ENCODE measurements around the gene CCNA2. TPM values are rescaled to one million over a fixed set of nuclear protein-coding genes. Genes with fewer than 3 reads are reported as not detected.

Gene CCNA2
- total and polyA plus RNA-seq, 8 donors, result 0.19 to 1.5 (median 0.54) TPM

- TF ChIP-seq, protein P1, sequence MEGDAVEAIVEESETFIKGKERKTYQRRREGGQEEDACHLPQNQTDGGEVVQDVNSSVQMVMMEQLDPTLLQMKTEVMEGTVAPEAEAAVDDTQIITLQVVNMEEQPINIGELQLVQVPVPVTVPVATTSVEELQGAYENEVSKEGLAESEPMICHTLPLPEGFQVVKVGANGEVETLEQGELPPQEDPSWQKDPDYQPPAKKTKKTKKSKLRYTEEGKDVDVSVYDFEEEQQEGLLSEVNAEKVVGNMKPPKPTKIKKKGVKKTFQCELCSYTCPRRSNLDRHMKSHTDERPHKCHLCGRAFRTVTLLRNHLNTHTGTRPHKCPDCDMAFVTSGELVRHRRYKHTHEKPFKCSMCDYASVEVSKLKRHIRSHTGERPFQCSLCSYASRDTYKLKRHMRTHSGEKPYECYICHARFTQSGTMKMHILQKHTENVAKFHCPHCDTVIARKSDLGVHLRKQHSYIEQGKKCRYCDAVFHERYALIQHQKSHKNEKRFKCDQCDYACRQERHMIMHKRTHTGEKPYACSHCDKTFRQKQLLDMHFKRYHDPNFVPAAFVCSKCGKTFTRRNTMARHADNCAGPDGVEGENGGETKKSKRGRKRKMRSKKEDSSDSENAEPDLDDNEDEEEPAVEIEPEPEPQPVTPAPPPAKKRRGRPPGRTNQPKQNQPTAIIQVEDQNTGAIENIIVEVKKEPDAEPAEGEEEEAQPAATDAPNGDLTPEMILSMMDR (IDR thresholded peaks at IDR 0.05), result no peak
- no peak for DNase-seq
- no peak overlapping the region for H3K27ac ChIP-seq
- intact Hi-C loops (cut with DNase I), result no loop called here
- no peaks in the 10 kb centered on the region for H3K9me3 ChIP-seq
- no peaks in the 10 kb centered on the region for H3K36me3 ChIP-seq
- H3K4me1 ChIP-seq, result no peaks in the 10 kb centered on the region
- H3K27me3 ChIP-seq, result no peaks in the 10 kb centered on the region
- no peak for ATAC-seq
- no peak for FAIRE-seq
- 23 to 28% methylated on average over 3 of the region's 3 CpGs for WGBS, 2 donors
- no peak overlapping the region for H3K4me3 ChIP-seq
Measured at GRCh38 chr4:121777625-121778024, 46.1 kb downstream of the CCNA2 start.

DNA sequence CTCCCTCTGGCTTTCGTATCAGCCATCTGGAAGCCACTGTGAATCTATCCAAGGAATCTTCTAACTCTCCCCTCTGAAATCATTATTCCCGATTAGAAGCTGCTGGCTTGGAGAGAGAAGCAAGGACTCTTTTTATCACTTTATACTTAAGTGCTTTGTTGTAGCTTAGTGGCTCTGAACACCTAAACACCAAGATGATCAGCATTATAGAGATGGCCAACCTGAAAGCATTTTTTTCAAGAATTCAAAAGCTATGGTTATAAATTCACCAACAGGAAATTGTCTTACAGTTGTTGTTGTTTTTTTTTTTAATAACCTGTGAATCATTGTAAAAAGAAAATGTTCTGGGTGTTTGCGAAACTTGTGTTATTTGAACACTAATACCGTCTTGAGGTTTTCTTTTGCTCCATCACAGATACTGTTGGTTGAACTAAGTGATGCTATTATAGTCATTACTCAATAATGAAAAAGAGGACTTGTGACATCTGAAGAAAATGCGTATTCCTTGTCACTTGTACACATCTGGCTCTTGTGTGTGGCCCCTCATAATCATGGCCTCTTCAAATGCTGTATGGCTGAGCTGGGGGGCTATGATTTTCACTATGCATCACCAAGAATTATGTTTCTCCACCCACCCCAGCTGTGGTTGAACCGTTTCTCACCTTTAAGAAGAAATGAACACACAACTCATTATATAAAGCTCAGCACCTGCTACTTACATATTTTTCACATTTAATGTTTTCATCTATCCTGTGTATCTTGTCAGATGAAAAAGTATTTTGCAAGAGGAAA, 46.9 kb downstream of the CCNA2 start:
- Histone ChIP-seq H3K27ac (no peak overlapping the region), H3K4me1 (no peaks in the 10 kb centered on the region), H3K4me3 (no peak overlapping the region), H3K27me3 (no peaks in the 10 kb centered on the region), H3K36me3 (no peaks in the 10 kb centered on the region), H3K9me3 (no peaks in the 10 kb centered on the region)
- WGBS, 2 donors, result 59 to 68% methylated on average over 6 of the region's 6 CpGs
- no peak for FAIRE-seq
- no peak for ATAC-seq
- TF ChIP-seq, protein P1 (IDR thresholded peaks at IDR 0.05), result no peak
- no peak for DNase-seq
- intact Hi-C loops (cut with DNase I), result no loop called here

DNA sequence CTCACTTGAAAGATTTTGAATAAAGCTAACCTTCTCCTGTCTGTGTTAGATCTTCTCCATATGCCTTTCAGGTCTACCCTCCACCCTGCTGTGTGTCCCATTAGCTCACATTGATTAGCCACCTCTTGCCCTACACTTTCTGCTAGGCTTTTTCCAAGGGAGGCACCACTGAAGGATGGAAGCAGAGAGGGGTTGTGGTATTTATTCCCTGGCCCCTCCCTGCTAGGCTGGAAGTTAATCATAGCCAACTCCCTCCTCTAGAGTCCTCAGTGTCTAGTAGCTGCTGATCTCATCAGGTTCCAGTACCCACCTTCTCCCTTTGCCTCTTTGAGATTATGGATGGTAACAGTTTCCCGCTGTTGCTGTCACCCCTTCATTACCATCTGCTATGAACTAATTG, 49.8 kb downstream of the CCNA2 start:
- DNase-seq (no peak), ATAC-seq (no peak), FAIRE-seq (no peak)
- Histone ChIP-seq H3K9me3 (no peaks in the 10 kb centered on the region), H3K27ac (no peak overlapping the region), H3K4me3 (no peak overlapping the region), H3K36me3 (no peaks in the 10 kb centered on the region), H3K4me1 (no peaks in the 10 kb centered on the region), H3K27me3 (no peaks in the 10 kb centered on the region)
- TF ChIP-seq, protein P1 (IDR thresholded peaks at IDR 0.05), result no peak
- 69 to 81% methylated on average over 1 of the region's 1 CpG for WGBS, 2 donors
- intact Hi-C loops (cut with DNase I), result no loop called here

DNA sequence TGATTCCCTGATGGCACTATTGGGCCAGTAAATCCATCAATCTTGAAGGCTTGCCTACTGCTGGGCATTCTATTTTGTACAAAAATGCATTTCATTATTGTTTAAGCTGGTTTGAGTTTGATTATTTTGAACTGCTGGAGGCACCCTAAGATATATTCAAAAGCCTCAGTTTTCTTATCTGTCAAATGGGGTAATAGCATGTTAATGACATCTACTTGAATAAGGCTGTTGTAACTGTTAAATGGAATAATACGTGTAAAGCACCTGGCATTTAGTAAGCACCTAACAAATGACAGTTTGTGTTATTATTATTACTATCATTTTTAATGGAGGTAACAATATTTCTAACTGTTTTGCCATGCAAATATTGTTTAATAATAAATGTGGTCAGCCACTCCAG, 51.8 kb downstream of the CCNA2 start:
- FAIRE-seq, result no peak
- TF ChIP-seq, protein P1 (IDR thresholded peaks at IDR 0.05), result no peak
- WGBS, 2 donors, result 68 to 76% methylated on average over 1 of the region's 1 CpG

DNA sequence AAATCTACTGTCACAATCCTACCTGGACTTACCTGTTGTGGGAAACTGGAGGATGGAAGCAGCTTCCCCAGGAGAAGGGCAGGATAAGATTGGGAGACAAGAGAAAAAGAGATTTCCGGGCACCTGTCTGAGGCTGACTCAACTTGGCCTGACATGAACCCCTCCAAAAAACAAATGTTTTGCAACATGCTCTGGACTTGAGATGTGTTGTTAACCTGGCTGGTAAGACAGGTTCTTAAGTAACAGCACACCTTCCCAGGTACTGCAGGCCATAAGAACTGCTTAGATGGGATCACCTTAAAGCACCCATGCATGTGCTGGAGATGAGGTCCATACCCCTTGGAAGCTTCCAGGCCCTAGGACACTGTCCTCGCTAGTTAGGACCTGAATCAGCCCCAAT, 54.3 kb downstream of the CCNA2 start:
- TF ChIP-seq, protein P1 (IDR thresholded peaks at IDR 0.05), result no peak
- 69 to 86% methylated on average over 2 of the region's 2 CpGs for WGBS, 2 donors
- Histone ChIP-seq H3K9me3 (no peaks in the 10 kb centered on the region), H3K4me1 (peaks cover 0 to 4% (median 3%) of the 10 kb centered on the region in 3 donors), H3K4me3 (no peak overlapping the region), H3K36me3 (no peaks in the 10 kb centered on the region), H3K27ac (no peak overlapping the region), H3K27me3 (peaks cover 0 to 4% (median 0%) of the 10 kb centered on the region in 4 donors)
- no peak for ATAC-seq
- no peak for FAIRE-seq
- intact Hi-C loops (cut with DNase I), result no loop called here
- no peak for DNase-seq

More for the DNA sequence above, 51.8 kb downstream of the CCNA2 start:
- ATAC-seq (no peak), DNase-seq (no peak)
- H3K36me3 ChIP-seq, result no peaks in the 10 kb centered on the region
- no peaks in the 10 kb centered on the region for H3K9me3 ChIP-seq
- H3K4me1 ChIP-seq, result no peaks in the 10 kb centered on the region
- intact Hi-C loops (cut with DNase I), result no loop called here
- H3K27me3 ChIP-seq, result peaks cover 0 to 4% (median 0%) of the 10 kb centered on the region in 4 donors
- no peak overlapping the region for H3K4me3 ChIP-seq
- no peak overlapping the region for H3K27ac ChIP-seq
